ENCODE data around the gene PCF11. TPM values are rescaled to one million over a fixed set of nuclear protein-coding genes. Genes with fewer than 3 reads are reported as not detected.

The PCF11 gene
- total RNA-seq, 1 experiment from 2014 or later: 57.5 TPM

- intact Hi-C loops (cut with micrococcal nuclease): no loop called here
- Mint-ChIP-seq H3K4me3 (ENCODE audit: unreplicated experiment) (no peak overlapping the region), H3K9me3 (ENCODE audit: unreplicated experiment) (no peaks in the 10 kb centered on the region), H3K4me1 (ENCODE audit: insufficient read depth, unreplicated experiment) (no peaks in the 10 kb centered on the region), H3K27ac (ENCODE audit: low read depth, unreplicated experiment) (no peak overlapping the region), H3K36me3 (ENCODE audit: insufficient read depth, unreplicated experiment) (no peaks in the 10 kb centered on the region), H3K27me3 (ENCODE audit: insufficient read depth, unreplicated experiment) (no peaks in the 10 kb centered on the region)
- ChIA-PET POLR2A (interaction anchor here (0.6 to 1.0 kb wide), 3 partner anchors 9 to 198 kb away, joined by 3 read pairs; no protein-coding TSS in a partner anchor), CTCF (no interaction called here)
- no TSS peak for BruUV-seq (replicated peaks)
- no peak for TF ChIP-seq CTCF (IDR thresholded peaks at IDR 0.05; ENCODE audit: unreplicated experiment)
- DNase-seq (ENCODE audit: unreplicated experiment): no peak
These were observed 34.9 kb upstream of the PCF11 start for GRCh38 chr11:83122050-83122449.

GRCh38 chr11:83122766-83123165 lies 34.2 kb upstream of the PCF11 start:
- no TSS peak for BruUV-seq (replicated peaks)
- POLR2A ChIA-PET: no interaction called here
- no peak for DNase-seq (ENCODE audit: unreplicated experiment)
- CTCF ChIA-PET: no interaction called here
- no peaks in the 10 kb centered on the region for H3K9me3 Mint-ChIP-seq (ENCODE audit: unreplicated experiment)
- intact Hi-C loops (cut with micrococcal nuclease): no loop called here
- H3K27ac Mint-ChIP-seq (ENCODE audit: low read depth, unreplicated experiment): no peak overlapping the region
- H3K4me3 Mint-ChIP-seq (ENCODE audit: unreplicated experiment): no peak overlapping the region
- no peaks in the 10 kb centered on the region for H3K27me3 Mint-ChIP-seq (ENCODE audit: insufficient read depth, unreplicated experiment)
- no peak for TF ChIP-seq CTCF (IDR thresholded peaks at IDR 0.05; ENCODE audit: unreplicated experiment)
- H3K4me1 Mint-ChIP-seq (ENCODE audit: insufficient read depth, unreplicated experiment): no peaks in the 10 kb centered on the region
- no peaks in the 10 kb centered on the region for H3K36me3 Mint-ChIP-seq (ENCODE audit: insufficient read depth, unreplicated experiment)

- ChIA-PET CTCF (interaction anchor here (0.6 to 1.3 kb wide), 2 partner anchors 9 to 35 kb away, joined by 3 to 4 read pairs; no protein-coding TSS in a partner anchor), POLR2A (interaction anchor here (0.6 to 0.7 kb wide), 2 partner anchors 14 to 31 kb away, joined by 3 read pairs; no protein-coding TSS in a partner anchor)
- TF ChIP-seq CTCF (IDR thresholded peaks at IDR 0.05; ENCODE audit: unreplicated experiment): no peak
- Mint-ChIP-seq H3K27me3 (ENCODE audit: insufficient read depth, unreplicated experiment) (no peaks in the 10 kb centered on the region), H3K9me3 (ENCODE audit: unreplicated experiment) (no peaks in the 10 kb centered on the region), H3K4me3 (ENCODE audit: unreplicated experiment) (no peak overlapping the region), H3K4me1 (ENCODE audit: insufficient read depth, unreplicated experiment) (no peaks in the 10 kb centered on the region), H3K27ac (ENCODE audit: low read depth, unreplicated experiment) (no peak overlapping the region), H3K36me3 (ENCODE audit: insufficient read depth, unreplicated experiment) (no peaks in the 10 kb centered on the region)
- no peak for DNase-seq (ENCODE audit: unreplicated experiment)
- BruUV-seq (replicated peaks): no TSS peak
- intact Hi-C loops (cut with micrococcal nuclease): no loop called here
These were observed 32.1 kb upstream of the PCF11 start for GRCh38 chr11:83124636-83125424.

GRCh38 chr11:83125577-83125976 lies 31.4 kb upstream of the PCF11 start:
- Mint-ChIP-seq H3K27ac (ENCODE audit: low read depth, unreplicated experiment) (no peak overlapping the region), H3K27me3 (ENCODE audit: insufficient read depth, unreplicated experiment) (no peaks in the 10 kb centered on the region), H3K36me3 (ENCODE audit: insufficient read depth, unreplicated experiment) (no peaks in the 10 kb centered on the region), H3K9me3 (ENCODE audit: unreplicated experiment) (no peaks in the 10 kb centered on the region), H3K4me1 (ENCODE audit: insufficient read depth, unreplicated experiment) (no peaks in the 10 kb centered on the region), H3K4me3 (ENCODE audit: unreplicated experiment) (no peak overlapping the region)
- DNase-seq (ENCODE audit: unreplicated experiment): no peak
- POLR2A ChIA-PET: interaction anchor here (0.6 kb wide), 1 partner anchor 32 kb away, joined by 3 read pairs; no protein-coding TSS in a partner anchor
- TF ChIP-seq CTCF (IDR thresholded peaks at IDR 0.05; ENCODE audit: unreplicated experiment): no peak
- intact Hi-C loops (cut with micrococcal nuclease): no loop called here
- CTCF ChIA-PET: interaction anchor here (0.6 kb wide), 1 partner anchor 1628 kb away, joined by 3 read pairs; no protein-coding TSS in a partner anchor
- no TSS peak for BruUV-seq (replicated peaks)
